ES-I3 (cell line): ENCODE results near the gene TRPV3.
"Not testable (repeated sequence)": the region's sequence is repeated elsewhere in the genome, so short reads cannot be mapped to it uniquely, and the experiment has no call there.

Experiments
- H3K36me3 ChIP-seq: 2 replicates; pipeline ENCODE4 v1.6.1; 2013; ENCODE audit warnings: mild to moderate bottlenecking, low read length, control low read depth, moderate library complexity; ENCODE audit not compliant: insufficient read depth
- H3K4me1 ChIP-seq: 2 replicates; pipeline ENCODE4 v1.6.1; 2013; ENCODE audit warnings: mild to moderate bottlenecking, control low read depth, low read length; ENCODE audit not compliant: insufficient read depth
- H3K9ac ChIP-seq: 2 replicates; pipeline ENCODE4 v1.6.1; 2013; ENCODE audit warnings: low read depth, mild to moderate bottlenecking, low read length, moderate library complexity
- H3K9me3 ChIP-seq: 2 replicates; pipeline ENCODE4 v1.6.1; 2013; ENCODE audit warnings: mild to moderate bottlenecking, low read length, moderate library complexity; ENCODE audit not compliant: control insufficient read depth, insufficient read depth

TRPV3 gene

DNA sequence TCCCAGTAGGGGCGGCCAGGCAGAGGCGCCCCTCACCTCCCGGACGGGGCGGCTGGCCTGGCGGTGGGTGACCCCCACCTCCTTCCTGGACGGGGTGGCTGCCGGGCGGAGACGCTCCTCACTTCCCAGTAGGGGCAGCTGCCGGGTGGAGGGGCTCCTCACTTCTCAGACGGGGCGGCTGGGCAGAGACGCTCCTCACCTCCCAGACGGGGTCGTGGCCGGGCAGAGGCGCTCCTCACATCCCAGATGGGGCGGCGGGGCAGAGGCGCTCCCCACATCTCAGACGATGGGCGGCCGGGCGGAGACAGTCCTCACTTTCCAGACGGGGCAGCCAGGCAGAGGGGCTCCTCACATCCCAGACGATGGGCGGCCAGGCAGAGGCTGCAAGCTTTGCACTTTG, 6.6 kb upstream of the TRPV3 start:
- H3K9ac ChIP-seq, H3K36me3 ChIP-seq, H3K9me3 ChIP-seq, H3K4me1 ChIP-seq: not testable (repeated sequence)

DNA sequence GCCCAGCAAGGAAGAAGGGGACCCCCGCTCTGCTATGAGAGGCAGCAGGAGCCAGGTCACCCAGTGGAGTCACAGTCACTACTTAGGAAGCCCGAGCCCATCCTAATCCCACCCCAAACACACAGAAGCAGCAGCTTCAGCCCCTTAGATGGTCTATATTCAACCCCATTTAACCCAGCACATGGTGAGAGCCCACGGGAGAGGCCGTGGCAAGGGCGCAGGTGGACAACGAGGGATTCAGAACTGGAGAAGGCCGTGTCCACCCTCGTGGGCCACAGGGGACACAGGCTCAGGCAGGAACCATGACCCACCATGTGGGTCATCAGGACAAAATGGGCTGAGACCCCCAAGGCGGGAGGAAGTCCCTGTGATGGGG, 1.6 kb upstream of the TRPV3 start:
- Histone ChIP-seq H3K9ac (no peak overlapping the region), H3K4me1 (no peaks in the 10 kb centered on the region; the same call in 1 of the 2 replicates), H3K36me3 (no peaks in the 10 kb centered on the region), H3K9me3 (no peaks in the 10 kb centered on the region)

DNA sequence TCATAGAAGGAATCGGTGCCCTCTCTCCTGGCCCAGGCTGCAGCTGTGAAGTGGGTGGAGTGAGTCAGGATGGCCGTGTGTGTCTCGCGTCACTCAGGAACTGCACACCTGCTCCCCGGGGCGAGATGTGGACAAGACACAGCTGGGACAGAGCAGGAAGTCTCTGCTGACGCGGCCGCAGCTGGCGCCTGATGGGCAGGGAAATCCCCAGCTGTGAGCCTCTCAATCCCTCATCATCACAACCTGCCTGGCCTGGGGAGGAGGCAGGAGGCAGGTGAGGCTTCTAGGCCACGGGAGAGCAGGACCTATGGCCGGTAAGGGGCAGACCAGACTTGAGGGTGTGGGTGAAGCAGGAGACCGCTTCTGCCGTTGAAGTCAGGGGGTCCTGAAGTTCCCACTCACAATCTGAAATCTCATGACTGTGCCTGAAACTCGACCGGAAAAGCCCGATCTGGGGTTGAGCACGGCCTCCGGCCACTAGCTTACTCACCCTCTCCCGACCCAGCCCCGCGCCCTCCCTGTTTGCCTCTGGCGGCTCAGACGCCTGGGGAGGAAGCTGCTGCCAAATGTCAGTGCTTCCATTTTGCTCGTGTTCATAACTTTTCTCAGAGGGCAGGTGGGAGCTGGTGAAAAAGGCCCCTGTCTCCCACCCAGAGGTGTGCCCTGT, 1.1 kb upstream of the TRPV3 start:
- H3K9me3 ChIP-seq, result no peaks in the 10 kb centered on the region
- no peak overlapping the region for H3K9ac ChIP-seq
- no peaks in the 10 kb centered on the region for H3K36me3 ChIP-seq
- no peaks in the 10 kb centered on the region; the same call in 1 of the 2 replicates for H3K4me1 ChIP-seq

DNA sequence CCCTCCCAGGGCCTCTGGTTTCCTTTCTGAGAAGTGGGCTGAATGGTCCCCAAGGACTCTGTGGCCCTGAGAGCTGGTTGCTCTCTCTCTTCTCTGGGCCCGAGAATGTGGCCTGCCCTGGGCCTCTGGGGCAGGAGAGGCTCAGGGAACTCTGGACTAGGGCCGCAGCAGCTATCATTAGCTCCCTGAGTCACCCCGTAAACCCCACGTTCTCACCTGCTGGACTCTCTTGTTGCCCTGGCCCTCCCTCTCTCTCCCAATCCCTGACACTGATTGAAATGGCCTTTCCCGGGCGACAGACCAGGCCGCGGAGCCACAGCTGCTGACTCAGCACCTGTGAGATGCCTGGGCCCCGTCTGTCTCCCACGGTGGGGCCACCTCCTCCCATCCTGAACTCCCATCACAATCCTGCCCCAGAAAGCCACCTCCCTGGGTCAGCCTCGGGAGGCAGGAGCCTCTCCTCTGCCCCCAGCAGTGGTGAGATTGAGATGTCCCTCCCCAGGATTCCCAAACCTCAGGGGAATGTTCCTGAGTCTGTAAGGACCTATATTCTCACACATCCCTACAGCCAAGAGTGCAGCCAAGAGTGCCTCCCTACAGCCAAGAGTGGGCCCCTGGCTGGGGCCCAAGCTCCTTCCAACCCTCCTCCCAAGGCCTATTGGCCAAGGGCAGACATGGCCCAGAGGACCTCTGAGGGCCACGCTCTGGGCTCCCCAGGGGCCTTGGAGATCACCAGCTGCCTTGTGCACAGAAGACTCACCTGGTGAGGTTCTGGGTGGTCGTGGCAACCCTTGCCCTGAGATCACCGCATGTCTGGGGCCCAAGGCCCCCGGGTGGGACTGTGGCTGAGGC, 470 bp downstream of the TRPV3 start:
- Histone ChIP-seq H3K9ac (no peak overlapping the region), H3K36me3 (no peaks in the 10 kb centered on the region), H3K9me3 (no peaks in the 10 kb centered on the region), H3K4me1 (no peaks in the 10 kb centered on the region; the same call in 1 of the 2 replicates)

DNA sequence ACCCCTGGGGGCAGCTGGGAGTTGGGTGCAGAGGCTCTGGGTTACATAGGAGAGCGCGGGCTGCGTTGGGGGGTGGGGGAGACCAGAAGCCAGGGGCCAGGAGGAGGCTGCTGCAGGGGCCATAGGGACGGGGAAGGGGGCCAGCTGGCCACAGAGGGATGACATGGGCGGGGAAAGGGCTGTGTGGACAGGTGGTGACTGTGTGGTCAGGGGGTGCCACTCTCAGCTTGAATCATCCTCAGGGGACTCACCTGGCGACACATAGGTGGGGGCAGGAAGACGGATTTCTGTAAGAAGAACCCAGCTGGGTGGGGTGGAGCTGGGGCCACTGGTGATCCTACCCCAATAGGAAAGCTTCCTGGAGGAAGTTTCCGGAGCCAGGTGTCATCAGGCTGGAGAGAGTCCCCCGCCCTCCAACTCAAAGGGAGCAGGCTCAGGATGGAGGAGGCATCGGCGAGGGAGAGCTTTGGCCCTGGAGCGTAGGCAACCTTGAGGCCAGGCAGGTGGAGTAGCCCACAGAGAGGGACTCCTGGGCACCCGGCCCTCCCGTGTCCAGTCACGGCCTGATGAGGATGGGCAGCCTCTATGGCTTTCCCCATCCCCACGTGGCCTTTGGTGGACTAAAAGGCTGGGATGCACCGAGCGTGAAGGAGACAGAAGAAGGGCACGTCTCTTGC, 1.2 kb downstream of the TRPV3 start:
- H3K9ac ChIP-seq, result no peak overlapping the region

DNA sequence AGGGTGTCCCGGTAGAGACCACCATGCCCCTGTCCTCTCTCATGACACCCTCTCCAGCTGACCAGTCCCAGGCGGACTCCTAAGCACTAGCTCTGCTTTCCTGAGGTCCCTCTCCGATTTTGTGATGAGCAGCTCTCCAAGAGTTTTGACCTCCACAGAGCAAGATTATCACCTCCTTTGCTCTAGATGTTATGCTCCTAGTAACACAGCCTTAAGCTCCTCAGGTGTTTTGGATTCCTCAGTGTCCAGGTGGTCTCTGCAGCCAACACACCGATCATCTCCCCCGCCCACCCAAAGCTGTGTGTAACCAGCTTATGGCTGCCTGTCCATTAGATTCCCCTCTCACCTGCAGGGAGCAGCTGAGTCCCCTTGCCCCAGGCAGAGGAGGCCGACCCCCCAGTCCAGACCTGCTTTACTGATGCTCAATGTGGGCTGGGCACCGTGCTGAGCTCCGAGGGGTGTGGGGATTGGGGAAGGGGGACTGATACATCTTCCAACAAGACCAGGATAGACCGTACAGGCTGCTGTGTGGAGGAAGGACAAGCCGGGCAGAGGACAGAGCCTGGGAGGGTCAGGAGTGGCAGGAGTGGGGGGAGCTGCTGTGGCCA, 2.3 kb downstream of the TRPV3 start:
- Histone ChIP-seq H3K4me1 (no peaks in the 10 kb centered on the region; the same call in 1 of the 2 replicates), H3K9ac (no peak overlapping the region), H3K36me3 (no peaks in the 10 kb centered on the region), H3K9me3 (no peaks in the 10 kb centered on the region)

More for the DNA sequence above, 1.2 kb downstream of the TRPV3 start:
- no peaks in the 10 kb centered on the region for H3K9me3 ChIP-seq
- no peaks in the 10 kb centered on the region for H3K36me3 ChIP-seq
- no peaks in the 10 kb centered on the region; the same call in 1 of the 2 replicates for H3K4me1 ChIP-seq

DNA sequence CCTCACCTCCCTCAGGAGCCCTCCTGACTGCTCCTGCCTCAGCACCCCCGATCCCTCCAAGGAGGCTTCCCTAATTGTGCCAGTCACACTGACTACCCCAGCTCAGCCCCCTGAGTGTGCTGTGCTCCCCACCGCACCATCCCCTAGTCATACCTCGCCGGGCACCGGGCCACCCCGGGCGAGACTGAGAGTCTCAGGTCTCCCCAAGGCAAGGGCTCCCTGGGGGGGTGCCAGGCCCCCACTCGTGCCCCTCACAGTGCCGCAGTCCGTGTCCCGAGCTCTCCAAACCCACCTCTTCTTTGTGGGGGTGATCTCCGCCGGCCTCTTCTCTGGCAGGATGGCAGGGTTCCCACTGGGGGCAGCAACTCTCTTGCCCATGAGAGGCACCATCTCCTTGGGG, 3.2 kb downstream of the TRPV3 start:
- H3K36me3 ChIP-seq, result no peaks in the 10 kb centered on the region

DNA sequence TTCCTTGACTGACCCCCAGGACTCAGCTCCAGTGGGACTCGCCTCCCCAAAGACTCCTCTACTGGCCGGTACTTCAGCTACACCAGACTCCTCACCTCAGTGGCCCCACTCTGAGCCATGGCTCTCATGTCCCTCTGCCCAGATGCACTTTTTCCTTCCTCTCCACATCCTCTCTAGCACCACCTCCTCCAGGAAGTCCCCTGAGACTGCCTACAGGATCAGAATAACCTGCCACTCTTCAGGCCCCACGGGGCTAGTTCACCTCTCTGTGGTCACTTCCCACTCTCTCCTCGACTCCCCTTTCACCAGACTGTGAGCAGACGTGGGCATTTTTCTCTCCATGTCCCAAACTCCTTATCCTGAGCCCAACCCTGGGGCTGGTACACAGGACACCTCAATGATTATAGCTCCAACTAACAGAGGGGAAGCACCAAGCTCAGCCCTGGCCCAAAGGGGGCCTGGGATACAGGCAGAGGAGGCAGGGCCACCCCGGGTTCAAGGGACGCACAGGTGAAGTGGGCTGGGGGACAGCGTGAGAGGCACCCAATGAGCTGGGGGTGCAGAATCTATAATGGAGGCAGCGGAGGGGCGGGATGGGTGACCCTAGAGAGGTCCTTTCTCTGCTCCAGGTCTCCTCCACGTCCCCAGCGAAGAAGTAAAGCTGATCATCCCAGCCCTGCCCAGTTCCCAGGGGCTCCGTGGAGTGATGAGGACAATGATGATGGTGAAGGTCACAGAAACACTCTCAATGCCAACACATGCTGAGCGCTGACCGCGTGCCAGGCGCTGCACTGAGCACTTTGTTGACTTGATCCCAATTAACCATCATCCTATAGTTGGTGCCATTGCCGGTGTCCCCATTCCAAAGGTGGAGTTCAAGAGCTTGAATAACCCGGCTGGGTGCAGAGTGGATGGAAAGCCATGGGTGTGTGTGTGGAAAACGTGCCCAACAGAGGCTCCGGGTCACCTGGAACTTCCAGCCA, 3.9 kb downstream of the TRPV3 start:
- H3K4me1 ChIP-seq, result no peaks in the 10 kb centered on the region; the same call in 1 of the 2 replicates
- no peaks in the 10 kb centered on the region for H3K9me3 ChIP-seq
- H3K36me3 ChIP-seq, result no peaks in the 10 kb centered on the region
- no peak overlapping the region for H3K9ac ChIP-seq

More for the DNA sequence above, 3.2 kb downstream of the TRPV3 start:
- Histone ChIP-seq H3K9ac (no peak overlapping the region), H3K9me3 (no peaks in the 10 kb centered on the region), H3K4me1 (no peaks in the 10 kb centered on the region; the same call in 1 of the 2 replicates)

DNA sequence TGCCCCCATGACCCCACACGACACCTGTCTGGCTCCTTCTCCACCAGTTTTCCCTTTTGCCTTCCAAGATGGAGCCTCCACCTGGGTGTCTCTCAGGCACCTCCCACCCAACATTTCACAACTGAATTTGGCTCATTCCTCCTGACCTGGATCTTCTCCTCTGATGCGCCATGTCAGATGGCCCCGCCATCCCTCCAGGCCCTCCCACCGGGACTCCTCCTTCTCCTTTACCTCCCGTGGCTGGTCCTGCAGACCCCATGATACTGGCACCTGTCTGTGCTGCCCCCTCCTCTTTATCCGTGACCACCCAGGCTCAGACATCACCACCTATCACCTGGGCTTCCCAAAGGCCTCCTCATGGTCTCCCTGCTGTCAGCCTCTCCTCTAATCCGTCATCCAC, 4.7 kb downstream of the TRPV3 start:
- no peak overlapping the region for H3K9ac ChIP-seq
- no peaks in the 10 kb centered on the region for H3K9me3 ChIP-seq
- H3K36me3 ChIP-seq, result no peaks in the 10 kb centered on the region
- no peaks in the 10 kb centered on the region; the same call in 1 of the 2 replicates for H3K4me1 ChIP-seq

DNA sequence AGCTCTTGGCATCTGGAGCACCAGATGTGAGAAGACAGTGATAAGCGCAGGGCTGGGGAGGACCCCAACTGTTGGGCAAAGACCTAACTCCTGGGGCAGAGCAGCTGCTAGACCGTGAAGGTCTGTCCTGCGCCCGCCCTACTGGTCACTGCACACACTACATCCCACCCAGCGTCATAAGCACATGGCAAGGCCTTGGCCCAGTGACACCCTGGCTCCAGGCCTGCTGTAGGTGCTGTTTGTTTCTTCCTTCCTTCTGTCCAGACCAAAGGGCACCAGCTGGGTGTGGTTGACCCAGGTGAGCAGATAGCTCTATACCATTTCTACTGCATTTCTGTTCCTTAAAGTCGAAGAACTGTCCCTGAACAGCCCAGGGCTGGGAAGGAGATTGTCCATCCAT, 6.4 kb downstream of the TRPV3 start:
- no peak overlapping the region for H3K9ac ChIP-seq
- no peaks in the 10 kb centered on the region for H3K36me3 ChIP-seq
- no peaks in the 10 kb centered on the region for H3K9me3 ChIP-seq
- H3K4me1 ChIP-seq, result no peaks in the 10 kb centered on the region

DNA sequence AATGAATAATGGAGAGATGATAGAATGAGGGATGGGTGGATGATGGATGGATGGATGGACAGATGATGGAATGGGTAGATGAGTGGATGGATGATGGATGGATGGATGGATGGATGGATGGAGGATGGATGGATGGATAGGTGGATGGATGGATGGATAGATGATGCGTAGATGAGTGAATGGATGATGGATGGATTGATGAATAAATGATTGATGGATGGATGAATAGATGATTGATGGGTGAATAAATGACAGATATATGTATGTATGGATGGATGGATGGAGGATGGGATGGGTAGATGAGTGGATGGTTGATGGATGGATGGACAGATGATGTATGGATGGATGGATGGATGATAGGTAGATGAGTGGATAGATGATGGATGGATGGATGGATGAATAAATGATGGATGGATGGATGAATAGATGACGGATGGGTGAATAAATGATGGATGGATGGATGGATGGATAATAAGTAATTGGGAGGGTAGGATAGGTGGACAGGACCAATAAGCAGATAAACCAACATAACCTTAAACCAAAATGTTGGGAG, 7.9 kb downstream of the TRPV3 start:
- no peaks in the 10 kb centered on the region for H3K4me1 ChIP-seq
- no peaks in the 10 kb centered on the region for H3K36me3 ChIP-seq
- no peaks in the 10 kb centered on the region for H3K9me3 ChIP-seq
- no peak overlapping the region for H3K9ac ChIP-seq

DNA sequence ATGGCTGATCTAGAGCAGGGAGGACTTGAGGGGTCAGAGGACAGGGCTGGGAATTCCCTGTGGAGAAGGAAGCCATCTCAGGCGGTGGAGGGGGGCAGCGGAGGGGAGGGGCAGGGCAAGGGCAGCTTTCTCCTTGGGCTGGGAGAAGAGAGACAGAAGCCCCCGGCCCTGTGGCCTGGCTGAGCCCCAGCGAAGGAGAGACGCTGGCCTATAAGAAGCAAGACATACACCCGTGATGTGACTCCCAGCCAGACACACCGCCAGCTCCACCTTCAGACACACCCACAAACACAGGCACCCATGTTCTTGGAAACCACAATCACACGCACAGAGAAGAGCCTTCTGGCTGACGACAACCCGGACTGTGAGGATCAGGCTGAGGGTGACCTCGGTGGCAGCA, 10.0 kb downstream of the TRPV3 start:
- H3K9ac ChIP-seq, result no peak overlapping the region
- no peaks in the 10 kb centered on the region for H3K4me1 ChIP-seq
- H3K36me3 ChIP-seq, result no peaks in the 10 kb centered on the region
- H3K9me3 ChIP-seq, result no peaks in the 10 kb centered on the region

DNA sequence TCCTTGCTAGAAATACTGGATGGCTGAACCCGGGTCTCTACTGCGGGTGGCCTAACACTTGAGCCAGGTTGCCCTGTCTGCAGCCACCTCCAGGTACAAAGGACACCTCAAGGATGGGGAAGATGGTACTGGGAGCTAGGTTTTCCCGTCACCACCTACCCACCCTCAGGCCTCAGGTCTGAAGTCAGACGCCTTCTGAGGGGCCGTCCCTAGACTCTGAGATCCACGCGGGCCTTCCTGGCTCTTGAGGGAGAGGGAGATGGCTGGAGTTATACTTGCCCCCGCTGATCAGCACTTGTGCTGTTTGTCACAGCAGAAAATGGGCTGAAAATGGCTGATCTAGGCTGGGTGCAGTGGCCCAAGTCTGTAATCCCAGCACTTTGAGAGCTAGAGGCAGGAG, 10.6 kb downstream of the TRPV3 start:
- Histone ChIP-seq H3K9ac (no peak overlapping the region), H3K4me1 (no peaks in the 10 kb centered on the region), H3K9me3 (no peaks in the 10 kb centered on the region), H3K36me3 (no peaks in the 10 kb centered on the region)
